HG03095 (cell line): Measurements from ENCODE around the gene RASD1.
A peak's percentile ranks its signal among the peaks of the same experiment; 100 is the strongest.

Source experiments
- ATAC-seq: cut with Tn5 transposase; IDR thresholded peaks from one replicate; pipeline ENCODE4 v1.9.1; 2021; ENCODE audit warnings: moderate library complexity; ENCODE audit not compliant: unreplicated experiment

RASD1 gene, protein sequence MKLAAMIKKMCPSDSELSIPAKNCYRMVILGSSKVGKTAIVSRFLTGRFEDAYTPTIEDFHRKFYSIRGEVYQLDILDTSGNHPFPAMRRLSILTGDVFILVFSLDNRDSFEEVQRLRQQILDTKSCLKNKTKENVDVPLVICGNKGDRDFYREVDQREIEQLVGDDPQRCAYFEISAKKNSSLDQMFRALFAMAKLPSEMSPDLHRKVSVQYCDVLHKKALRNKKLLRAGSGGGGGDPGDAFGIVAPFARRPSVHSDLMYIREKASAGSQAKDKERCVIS

DNA sequence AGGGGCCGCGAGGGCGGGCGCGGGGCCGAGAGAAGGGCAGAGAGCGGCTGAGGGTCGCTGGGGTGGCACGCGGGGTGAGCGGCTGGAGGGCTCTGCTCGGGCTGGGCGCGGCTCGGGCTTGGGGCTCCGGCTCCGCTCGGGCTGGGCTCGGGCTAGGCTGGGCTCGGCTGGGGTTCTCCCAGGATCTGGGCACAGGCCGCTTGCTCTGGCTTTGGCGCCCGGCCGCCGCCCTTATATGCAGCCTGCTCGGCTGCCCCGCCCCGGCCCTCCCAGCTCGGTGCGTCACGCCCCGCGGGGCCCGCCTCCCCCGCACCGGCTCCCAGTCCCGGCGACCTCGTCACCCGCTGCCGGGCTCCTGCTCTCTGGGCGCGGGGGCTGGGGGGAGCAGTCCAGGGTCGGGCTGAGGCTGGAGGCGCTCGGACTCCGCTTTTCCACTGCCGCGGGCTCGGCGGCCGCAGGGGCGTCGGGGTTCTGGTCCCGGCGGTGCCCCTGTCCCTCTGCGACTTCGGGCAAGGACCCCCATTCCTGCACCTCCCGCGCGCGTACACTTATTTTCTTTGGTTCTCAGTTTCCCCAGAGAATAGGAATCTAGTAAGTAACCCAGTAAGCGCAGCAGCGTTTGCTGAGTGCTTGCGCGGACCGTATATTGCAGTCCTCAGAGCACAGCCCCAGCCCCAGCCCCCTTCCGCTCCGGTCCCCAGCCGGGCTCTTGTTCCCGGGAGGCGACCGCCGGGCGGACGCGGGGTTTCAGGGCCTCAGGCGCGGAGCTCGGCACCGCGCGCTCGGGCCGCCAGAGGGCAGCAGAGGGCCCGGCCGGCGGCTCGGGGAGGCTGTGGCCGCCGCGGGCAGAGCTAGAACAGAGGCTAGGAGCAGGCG, at the start of gene RASD1:
Gene RASD1 (minus strand): TSS at position 207 of the 876 bp plus-strand sequence. CDS start 214 bp downstream, outside the sequence.
- ATAC-seq: peak; percentile 72

DNA sequence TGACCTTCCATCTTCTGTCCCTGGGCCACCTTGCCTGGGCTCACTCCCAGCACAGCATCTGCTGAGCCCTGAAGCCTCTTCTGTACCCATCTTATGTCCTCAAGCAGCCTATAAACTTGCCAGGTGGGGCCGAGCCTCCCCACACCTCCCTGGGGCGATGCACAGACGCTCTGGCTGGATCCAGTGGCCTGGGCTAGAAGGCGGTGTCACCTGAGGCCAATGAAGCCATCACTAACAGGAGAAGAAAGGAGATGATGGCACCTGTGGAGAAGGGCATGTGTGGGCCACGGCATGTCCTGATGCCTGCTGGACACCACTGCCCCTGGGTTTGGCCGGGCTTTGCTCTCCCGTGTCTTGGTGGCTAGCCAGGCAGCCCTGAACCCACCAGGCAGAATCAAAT, 49.8 kb upstream of the RASD1 start:
- no peak for ATAC-seq

DNA sequence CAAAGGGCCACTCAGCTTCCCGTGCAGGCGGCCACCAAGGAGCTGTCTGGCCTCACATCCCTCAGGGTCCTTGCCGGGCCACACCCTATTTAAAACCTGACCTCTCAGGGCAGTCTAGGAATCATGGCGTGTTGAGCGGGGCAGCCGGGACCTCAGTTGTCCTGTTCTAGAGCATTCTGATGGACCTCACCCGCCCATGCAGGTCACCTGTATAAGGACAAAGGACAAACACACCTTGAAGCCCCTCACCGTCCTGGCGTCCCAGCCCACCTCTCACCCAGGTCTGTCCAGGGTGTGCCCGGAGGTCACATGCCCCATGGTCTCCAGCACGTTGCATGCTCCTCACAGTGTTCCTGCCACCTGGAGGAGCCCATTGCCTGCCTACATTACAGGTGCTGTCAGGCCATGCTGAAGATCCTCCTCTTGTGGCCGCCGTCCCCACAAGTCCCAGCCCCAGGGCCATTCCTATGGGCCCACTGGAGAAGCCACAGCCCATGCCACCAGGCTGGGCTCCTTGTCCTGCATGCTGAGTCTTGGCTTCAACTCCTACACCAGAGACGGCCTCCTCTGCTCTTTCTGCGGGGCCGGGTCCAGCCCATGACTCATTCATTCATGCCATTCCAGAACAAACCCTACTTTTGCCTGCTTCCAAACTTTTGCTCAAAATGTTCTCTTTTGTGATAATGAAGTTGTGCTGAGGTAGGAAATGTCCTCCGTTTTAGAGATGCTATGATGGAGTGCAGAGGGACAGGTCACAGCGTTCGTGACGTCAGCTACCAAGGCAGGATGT, 49.0 kb upstream of the RASD1 start:
- no peak for ATAC-seq

DNA sequence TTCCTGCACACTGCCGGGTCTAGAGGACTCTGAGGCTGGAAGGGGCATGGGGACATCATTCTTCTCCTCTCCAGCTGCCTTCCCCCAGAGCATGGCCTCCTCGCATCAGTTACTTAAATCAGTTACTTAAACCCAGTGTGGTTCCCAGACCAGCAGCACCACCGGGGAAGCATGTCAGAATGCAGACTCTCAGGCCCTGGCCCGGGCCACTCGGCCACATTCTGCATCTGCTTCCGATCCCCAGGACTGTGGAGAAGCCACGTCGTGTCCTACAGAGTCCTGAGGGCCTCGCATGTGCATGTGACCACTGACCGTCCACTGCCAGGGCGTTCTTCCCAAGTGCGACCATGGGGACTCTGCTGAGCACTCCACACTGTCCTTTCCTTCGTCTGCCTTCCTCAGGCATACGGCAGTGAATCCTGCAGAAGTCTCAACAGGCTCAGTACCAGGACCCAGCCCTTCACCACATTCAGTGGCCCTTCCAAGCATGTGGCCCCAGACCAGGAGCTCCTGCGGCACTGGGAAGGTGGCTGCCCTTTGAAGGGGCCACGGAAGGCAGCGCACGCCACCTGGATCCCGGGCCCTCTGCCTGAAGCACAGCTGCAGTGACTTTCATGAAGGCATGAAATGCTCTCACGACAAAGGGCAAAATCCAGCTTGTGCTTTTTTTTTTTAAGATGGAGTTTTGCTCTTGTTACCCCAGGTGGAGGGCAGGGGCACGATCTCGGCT, 46.9 kb upstream of the RASD1 start:
- no peak for ATAC-seq

DNA sequence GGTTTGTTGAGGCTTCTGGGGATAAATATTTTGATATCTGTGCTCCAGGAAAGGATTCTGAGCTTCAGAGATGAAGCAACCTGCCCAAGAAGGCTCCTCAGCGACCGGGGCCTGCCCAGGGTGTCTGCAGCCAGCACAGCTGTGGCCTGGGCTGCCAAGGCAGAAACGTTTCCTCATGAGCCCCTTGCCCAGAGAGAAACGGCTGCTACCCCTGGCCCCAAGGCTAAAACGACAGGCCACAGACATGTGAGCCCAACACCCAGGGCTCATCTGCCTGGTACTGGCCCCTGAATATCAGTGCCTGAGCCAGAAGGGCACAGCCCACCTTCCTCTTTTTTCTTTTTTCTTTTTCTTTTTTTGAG, 45.4 kb upstream of the RASD1 start:
- no peak for ATAC-seq

DNA sequence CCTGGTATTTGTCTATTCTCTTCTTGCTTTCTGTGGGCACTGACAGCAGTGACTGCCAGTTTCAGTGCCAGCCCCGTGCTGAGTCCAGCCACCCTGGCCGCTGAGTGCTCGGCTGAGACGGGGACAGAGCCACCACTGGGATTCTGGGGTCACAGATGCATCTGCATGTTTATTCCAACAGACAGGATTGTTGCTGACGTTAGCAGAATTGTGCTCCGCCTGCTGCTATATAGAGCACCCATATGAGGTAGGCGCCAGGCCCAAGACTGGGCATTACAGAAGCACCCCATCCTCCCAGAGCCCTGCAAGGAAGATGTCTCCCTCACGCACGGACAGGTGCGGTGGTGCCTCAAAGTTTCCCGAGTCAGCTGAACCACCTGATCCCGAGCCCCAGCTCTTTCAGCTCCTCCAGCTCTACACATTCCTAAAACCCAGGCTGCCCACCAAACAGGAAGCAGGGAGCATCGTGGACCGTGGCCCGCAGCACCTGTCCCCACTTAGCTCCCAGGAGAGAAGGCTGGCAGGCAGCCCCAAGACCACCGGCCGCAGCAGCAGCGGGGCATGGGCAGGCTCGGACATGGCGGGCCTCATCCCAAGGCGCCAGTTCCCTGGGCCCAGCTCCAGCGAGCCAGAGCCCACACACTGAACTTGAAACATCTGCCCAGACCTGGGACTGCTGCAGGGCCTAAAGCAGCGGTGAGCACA, 44.9 kb upstream of the RASD1 start:
- no peak for ATAC-seq

DNA sequence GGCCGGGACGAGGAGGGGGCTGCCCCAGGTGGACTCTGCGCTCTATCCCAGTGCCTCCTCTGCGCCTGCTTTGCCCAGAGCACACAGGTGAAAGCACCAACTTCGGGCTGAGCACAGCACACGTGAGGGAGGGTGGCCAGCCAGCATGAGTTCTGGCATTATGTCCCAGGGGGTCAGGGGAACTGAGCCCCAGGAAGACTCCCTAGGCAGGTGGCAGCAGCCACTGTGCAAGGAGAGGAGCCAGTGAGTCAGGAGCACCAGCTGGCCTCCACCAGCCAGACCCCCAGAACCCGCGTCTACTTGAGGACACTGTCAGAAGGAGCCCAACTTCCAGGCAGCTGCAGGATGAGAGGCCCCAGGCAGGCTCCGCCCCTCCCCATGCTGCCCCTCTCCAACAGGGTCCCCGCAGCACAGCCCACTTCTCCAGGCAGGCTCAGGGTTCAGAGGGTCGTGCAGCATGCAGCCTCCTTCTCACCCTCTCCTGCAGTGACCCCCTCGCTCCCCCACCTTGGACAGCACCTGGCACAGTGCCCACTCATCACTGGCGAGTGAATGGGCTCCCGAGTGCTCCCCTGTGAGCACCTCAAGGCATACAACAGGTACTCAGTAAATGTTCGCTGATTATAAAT, 44.2 kb upstream of the RASD1 start:
- no peak for ATAC-seq

DNA sequence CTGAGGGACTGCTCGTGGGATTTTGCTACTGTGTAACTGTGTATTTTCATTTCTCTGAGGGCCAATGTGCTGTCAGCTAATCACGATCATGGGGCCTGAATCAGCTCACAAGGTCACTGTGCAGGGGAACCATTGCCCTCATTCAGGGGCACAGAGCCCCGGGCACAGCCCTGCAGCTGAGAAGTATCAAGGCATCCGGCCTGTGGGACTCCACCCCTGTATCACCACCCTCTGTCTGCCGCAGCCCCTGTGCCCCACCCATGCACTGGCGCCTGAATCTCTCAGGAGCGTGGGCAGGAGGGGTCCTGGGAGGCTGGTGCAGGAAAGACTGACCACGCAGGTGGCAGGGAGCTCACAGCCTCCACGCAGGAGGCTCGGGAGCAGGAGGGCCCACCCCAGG, 43.4 kb upstream of the RASD1 start:
- no peak for ATAC-seq

DNA sequence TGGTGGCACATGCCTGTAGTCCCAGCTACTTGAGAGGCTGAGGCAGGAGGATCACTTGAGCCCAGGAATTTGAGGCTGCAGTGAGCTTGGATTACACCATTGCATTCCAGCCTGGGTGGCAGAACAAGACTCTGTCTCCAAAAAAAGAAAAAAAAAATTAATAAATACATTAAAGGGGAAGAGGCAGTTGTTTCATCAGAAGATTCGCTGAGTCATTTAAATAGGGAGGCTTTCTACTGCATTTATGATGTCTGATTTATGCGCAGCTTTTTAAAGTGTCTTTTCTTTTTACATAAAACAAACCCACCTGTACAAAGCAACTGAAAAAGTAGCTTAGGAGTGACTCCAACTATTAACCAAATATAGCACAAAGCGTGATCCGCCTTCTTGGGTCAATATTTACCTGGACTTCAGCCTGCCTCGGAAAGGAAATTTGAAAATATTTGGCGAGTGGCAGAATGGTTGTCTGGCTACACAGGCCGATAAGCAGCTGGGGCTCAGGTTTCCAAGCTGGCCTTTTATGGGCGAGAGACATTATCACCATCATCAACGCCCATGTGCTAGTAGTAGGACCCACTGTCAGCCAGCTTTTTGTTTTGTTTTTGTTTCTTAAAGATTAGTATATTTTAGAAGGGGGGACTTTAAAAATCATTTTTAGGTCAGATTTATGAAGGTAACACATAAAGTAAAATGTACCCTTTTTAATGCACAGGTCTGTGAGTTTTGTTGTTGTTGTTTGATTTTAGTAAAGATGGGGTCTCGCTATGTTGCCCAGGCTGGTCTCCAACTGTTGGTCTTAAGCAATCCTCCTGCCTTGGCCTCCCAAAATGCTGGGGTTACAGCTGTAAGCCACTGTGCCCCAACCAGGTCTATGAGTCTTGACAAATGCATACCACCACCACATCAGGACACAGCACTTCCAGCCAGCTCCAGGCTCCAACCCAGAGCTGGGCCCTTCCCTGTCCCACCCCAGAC, 42.5 kb upstream of the RASD1 start:
- ATAC-seq: no peak

DNA sequence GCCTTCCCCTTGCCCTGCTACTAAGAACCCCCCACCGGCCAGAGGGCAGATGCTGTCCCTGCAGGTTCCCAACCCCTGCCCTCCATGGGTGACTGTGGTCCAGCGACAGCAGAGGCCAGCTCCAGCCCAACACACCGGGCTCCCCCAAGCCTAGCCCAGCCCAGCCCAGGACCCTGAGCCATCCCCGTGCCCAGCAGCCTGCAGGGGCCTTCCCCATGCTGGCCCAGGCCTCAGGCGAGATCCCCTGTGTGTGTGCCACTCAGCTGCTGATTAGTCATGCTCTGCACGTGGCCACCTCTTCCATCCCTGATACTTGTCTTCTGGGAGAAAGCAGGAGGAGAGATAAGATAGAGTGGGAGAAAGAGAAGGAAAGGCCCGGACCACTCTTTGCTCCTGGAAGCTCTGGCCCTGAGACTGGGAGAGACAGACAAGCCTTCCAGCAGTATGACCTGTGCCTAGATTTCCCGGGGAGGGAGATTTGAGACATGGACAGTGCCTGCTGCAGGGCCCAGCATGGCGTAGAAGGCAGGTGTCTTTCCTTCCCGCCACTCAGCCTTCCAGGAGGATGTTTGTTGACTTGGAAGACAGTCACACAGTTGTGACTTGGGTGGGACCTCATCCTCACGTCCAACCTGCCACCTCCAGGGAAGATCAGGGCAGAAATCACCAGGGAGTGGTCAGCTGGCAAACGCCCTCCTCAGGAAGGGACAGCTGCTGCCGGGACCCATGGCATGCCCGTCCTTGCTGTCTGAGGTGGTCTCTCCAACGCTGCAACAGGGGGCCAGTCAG, 41.3 kb upstream of the RASD1 start:
- no peak for ATAC-seq

DNA sequence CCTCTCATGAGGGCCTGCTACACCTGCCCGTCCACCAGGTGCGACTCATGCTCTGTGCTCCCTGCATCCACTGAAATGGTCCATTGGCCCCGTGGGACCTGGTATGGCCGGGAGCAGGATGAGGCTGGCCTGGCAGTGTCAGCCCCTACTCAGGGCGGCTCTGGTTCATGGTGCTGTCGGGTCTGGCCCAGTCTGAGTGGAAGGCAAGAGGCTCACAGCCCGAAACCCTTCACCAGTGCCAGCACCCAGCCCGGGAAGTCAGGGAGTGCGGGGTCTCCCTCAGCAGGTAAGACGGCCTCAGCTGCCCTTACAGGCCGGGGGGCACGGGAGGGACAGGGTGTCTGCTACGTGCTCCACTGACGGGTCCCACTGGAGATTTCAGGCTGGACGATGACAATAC, 40.5 kb upstream of the RASD1 start:
- no peak for ATAC-seq

DNA sequence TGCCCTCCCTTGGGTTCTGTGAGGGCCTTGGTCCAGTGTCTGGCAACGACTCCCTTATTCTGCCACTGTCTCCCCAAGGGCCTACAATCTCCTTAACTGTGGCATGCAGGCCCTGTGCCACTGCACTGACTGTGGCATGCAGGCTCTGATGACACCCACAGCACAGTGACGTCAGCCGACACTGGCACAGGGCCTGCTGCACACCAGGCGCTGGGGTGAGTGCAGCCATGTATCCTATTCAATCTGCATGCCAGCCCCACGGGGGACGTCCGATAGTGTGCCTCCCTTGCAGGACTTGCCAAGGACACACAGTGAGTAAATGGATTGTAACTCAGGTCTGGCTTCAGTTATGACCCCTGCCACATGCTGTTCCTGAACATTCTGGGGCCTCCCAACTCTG, 39.8 kb upstream of the RASD1 start:
- no peak for ATAC-seq

DNA sequence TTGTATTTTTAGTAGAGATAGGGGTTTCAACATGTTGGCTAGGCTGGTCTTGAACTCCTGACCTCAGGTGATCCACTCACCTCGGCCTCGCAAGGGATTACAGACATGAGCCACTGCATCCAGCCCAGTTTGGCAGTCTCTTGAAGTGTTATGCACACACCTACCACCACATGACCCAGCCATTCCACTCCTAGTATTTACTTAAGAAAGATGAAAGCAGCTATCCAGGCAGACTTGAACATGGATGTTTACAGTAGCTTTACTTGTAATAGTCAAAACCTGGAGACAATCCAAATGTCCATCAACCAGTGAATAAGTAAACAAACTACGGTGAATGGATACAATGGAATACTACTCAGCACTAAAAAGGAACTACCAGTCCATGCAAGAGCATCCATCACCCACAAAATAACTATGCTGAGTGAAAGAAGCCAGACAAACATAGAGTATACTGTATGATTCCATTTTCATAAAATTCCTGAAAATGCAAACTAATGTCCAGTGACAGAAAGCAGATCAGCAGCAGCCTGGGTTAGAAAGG, 37.8 kb upstream of the RASD1 start:
- no peak for ATAC-seq

DNA sequence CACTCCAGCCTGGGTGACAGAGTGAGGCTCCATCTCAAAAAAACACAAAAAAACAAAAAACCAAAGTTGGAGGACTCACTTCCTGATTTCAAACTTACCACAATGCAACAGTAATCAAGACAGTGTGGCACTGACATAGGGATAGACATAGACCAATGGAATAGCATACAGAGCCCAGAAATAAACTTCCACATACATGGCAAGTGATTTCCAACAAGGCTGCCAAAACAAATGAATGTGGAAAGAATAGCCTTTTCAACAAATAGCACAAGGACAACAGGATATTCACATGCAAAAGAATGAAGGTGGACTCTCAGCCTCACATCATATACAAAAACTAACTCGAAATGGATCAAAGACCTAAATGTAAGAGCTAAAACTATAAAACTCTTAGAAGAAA, 36.8 kb upstream of the RASD1 start:
- ATAC-seq: no peak

DNA sequence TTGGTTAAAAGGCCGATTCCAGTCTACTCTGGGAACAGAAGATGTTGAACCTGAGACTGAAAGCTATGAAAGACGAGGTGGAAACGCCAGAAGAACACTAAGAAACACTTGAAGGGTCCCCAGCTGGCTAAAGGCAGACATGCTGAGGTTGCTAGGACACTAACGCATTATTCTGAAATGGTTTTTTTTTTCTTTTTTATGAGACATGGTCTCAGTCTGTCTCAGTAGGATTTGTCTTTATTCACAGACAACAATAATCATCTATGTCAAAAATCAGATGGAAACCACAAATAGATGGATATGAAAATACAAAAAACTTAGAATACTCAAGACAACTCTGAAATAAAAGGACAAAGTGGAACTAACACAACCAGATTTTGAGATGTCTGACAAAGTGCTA, 35.0 kb upstream of the RASD1 start:
- ATAC-seq: no peak

DNA sequence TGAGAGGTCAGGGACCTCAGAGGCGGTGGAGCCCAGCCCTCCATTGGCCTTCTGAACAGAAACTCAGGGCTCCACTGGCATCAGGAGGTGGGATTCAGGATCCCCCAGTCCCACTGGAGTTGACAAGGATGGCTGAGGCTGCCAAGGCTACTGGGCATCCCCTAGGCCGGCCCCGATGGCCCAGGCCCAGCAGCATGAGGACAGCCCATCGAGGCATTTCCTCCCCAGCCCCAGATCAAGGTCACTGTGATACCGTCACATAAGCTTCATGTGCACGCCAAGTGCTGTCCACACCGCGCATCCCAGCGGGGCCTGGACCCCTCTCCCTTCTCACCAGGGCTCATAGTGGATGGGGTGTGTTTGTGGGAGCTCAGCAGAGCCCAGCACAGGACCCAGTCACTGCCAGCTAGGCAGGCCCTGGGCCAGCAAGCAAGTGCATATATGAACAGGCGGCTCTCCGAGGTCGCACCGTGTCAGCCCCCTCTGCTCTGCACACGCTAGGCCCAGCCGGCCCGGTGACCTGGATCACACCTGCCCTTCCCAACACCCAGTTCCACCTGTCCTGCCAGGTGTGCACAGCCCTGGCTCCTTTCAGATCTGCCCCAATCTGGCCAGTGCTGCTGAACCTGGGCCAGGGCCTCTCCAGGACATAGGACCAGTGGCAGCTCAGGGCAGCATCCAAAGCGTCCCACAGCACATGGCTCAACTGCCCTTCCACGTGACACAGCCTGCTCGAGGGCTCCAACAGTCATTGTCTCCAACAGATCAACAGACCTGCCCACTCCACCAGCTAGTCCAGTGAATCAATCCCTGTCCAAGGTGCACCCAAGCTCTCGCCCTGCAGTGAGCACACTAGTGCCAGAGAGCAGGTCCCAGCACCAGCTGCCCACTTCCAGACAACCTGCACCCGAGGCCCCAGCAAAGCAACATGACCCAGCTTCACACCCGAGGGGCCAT, 32.8 kb upstream of the RASD1 start:
- no peak for ATAC-seq
